ENCODE results near the gene TFCP2L1.

- TF ChIP-seq BHLHE40 (IDR thresholded peaks at IDR 0.05; ENCODE audit: low read depth, low read length) (no peak), POLR2A (IDR thresholded peaks at IDR 0.05; ENCODE audit: low read depth, low read length) (no peak), CTCF (conservative IDR thresholded peaks at IDR 0.05; ENCODE audit: low read depth, low read length) (no peak), MAZ (IDR thresholded peaks at IDR 0.05; ENCODE audit: borderline replicate concordance, low read depth, low read length) (no peak), USF2 (IDR thresholded peaks at IDR 0.05; ENCODE audit: low read depth, low read length) (no peak), RAD21 (IDR thresholded peaks at IDR 0.05; ENCODE audit: low read length) (no peak), SMC3 (IDR thresholded peaks at IDR 0.05; ENCODE audit: low read depth, low read length) (no peak), NFE2L2 (IDR thresholded peaks at IDR 0.05; ENCODE audit: low read depth, low read length) (no peak)
These were observed 74.3 kb downstream of the TFCP2L1 start for GRCh38 chr2:121210691-121211090.
